SU-DHL-6 (cell line): ENCODE measurements around the gene PTGES.

ENCODE experiments used
- H2AFZ ChIP-seq: fragments of 200-600 bp; sonication (generic); 2 replicates; pipeline ENCODE4 v1.6.1; 2014; ENCODE audit warnings: low read depth, mild to moderate bottlenecking, moderate library complexity, mixed read lengths, antibody characterized with exemption, low read length; ENCODE audit not compliant: severe bottlenecking
- H3F3A ChIP-seq: fragments of 200-600 bp; shearing (Covaris generic); 2 replicates; pipeline ENCODE4 v1.6.0; 2016; ENCODE audit warnings: antibody characterized with exemption, mild to moderate bottlenecking; ENCODE audit not compliant: insufficient read depth
- H3K27ac ChIP-seq: fragments of 200-600 bp; sonication (generic); 2 replicates; pipeline ENCODE4 v1.5.1; 2016; ENCODE audit warnings: low read depth, mild to moderate bottlenecking, low read length, moderate library complexity, mixed read lengths
- H3K27me3 ChIP-seq: fragments of 200-600 bp; sonication (generic), shearing (Covaris generic); 2 replicates; pipeline ENCODE4 v1.6.0; 2014; ENCODE audit warnings: mild to moderate bottlenecking, low read length
- H3K36me3 ChIP-seq: fragments of 200-600 bp; sonication (generic); 2 replicates; pipeline ENCODE4 v1.6.1; 2014; ENCODE audit warnings: mild to moderate bottlenecking, low read length, mixed read lengths
- H3K4me2 ChIP-seq: fragments of 300-600, 200-600 bp; shearing (Covaris generic), sonication (generic); 2 replicates; pipeline ENCODE4 v1.6.0; 2014; ENCODE audit warnings: low read length, low read depth, mild to moderate bottlenecking; ENCODE audit not compliant: poor library complexity, severe bottlenecking
- H3K4me3 ChIP-seq: fragments of 200-600 bp; sonication (generic); 2 replicates; pipeline ENCODE4 v1.5.1; 2014; ENCODE audit warnings: antibody characterized with exemption, low read length, mild to moderate bottlenecking, mixed read lengths; ENCODE audit not compliant: insufficient read depth, poor library complexity, severe bottlenecking
- H3K79me2 ChIP-seq: fragments of 200-600 bp; sonication (generic); 2 replicates; pipeline ENCODE4 v1.6.1; 2014; ENCODE audit warnings: mild to moderate bottlenecking, low read length, moderate library complexity; ENCODE audit not compliant: insufficient read depth
- H3K9ac ChIP-seq: fragments of 200-600 bp; sonication (generic); 2 replicates; pipeline ENCODE4 v1.7.0; 2014; ENCODE audit warnings: mild to moderate bottlenecking, low read length
- H3K9me2 ChIP-seq: fragments of 200-600 bp; sonication (generic); replicated peaks from 2 replicates; pipeline ENCODE4 v1.6.1; 2014; ENCODE audit warnings: low read length; ENCODE audit not compliant: insufficient read depth
- H3K9me3 ChIP-seq: fragments of 200-600 bp; sonication (generic); 2 replicates; pipeline ENCODE4 v1.6.1; 2014; ENCODE audit warnings: low read length, mixed read lengths; ENCODE audit not compliant: insufficient read depth
- H4K20me1 ChIP-seq: fragments of 200-600 bp; sonication (generic); 2 replicates; pipeline ENCODE4 v1.6.1; 2014; ENCODE audit warnings: low read depth, mild to moderate bottlenecking, antibody characterized with exemption, low read length, moderate library complexity, mixed read lengths
- EZH2phosphoT487 ChIP-seq: fragments of 200-600 bp; sonication (generic), shearing (Covaris generic); conservative IDR thresholded peaks from 2 replicates; pipeline ENCODE4 v1.6.1; 2018; ENCODE audit warnings: mild to moderate bottlenecking, antibody characterized with exemption, low read length, moderate library complexity, mixed read lengths
- TF ChIP-seq, protein P1 (sequence below): fragments of 200-600 bp; sonication (generic); IDR thresholded peaks from one replicate; pipeline ENCODE4 v1.5.1; 2017; ENCODE audit warnings: antibody characterized with exemption, mild to moderate bottlenecking, low read length, moderate library complexity; ENCODE audit not compliant: insufficient read depth, poor library complexity, severe bottlenecking

PTGES gene

DNA sequence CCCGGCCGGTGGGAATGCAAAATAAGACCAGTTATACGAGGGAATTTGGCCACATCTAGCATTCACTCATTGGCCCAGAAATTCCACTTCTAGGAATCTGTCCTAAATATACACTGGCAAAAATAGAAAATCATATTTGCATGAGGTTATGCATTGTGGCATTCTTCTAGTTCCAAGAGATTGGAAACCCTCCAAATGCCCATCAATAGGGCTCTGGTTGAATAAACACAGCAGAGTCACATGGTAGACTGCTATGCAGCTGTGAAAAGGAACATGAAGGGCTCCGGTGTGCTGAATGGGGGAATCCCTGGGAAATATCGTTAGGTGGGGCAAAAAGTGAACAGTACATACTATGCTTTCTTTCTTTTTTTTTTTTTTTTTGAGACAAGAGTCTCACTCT is 36.8 kb downstream of the PTGES start:
- H3K9me2 ChIP-seq, result no peaks in the 10 kb centered on the region
- no peaks in the 10 kb centered on the region for H3K27me3 ChIP-seq
- H3K36me3 ChIP-seq, result no peaks in the 10 kb centered on the region
- no peaks in the 10 kb centered on the region for H3F3A ChIP-seq
- no peak overlapping the region for H3K4me3 ChIP-seq
- no peak overlapping the region for H2AFZ ChIP-seq
- no peaks in the 10 kb centered on the region for H4K20me1 ChIP-seq
- H3K9me3 ChIP-seq, result no peaks in the 10 kb centered on the region
- no peak overlapping the region for H3K27ac ChIP-seq
- H3K9ac ChIP-seq, result no peak overlapping the region
- H3K4me2 ChIP-seq, result no peak overlapping the region
- TF ChIP-seq, protein P1, sequence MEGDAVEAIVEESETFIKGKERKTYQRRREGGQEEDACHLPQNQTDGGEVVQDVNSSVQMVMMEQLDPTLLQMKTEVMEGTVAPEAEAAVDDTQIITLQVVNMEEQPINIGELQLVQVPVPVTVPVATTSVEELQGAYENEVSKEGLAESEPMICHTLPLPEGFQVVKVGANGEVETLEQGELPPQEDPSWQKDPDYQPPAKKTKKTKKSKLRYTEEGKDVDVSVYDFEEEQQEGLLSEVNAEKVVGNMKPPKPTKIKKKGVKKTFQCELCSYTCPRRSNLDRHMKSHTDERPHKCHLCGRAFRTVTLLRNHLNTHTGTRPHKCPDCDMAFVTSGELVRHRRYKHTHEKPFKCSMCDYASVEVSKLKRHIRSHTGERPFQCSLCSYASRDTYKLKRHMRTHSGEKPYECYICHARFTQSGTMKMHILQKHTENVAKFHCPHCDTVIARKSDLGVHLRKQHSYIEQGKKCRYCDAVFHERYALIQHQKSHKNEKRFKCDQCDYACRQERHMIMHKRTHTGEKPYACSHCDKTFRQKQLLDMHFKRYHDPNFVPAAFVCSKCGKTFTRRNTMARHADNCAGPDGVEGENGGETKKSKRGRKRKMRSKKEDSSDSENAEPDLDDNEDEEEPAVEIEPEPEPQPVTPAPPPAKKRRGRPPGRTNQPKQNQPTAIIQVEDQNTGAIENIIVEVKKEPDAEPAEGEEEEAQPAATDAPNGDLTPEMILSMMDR, result no peak
- no peak for TF ChIP-seq EZH2phosphoT487
- H3K79me2 ChIP-seq, result no peaks in the 10 kb centered on the region

DNA sequence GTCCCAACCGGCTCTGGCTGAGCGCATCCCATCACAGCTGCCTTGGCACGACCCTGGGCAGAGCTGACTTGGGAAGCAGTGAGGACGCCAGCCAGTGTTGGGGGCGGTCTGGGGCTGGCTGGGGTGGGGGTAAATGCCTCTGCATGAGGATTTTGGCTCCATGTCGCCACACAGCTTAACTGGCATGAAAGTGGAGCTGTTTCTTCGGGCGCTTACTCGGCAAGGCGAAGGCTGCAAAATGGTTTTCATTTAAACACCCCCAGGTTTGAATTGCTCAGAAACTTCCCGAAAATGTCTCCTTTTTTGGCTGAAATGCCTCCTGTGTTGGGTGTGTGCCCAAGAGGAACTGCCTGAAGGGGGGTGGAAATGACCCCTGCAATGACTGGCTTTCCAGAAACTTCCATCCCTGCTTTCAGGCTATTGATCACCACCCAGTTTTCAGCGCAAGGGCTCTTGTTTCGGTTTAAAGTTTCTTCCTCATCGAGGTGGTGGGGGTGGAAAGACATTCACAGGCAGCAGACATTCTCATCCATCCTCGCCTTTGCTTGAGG is 38.3 kb downstream of the PTGES start:
- TF ChIP-seq, protein P1, result no peak
- no peak for TF ChIP-seq EZH2phosphoT487
- Histone ChIP-seq H3K79me2 (no peaks in the 10 kb centered on the region), H2AFZ (no peak overlapping the region), H3K4me2 (no peak overlapping the region), H3K27me3 (no peaks in the 10 kb centered on the region), H3K9ac (no peak overlapping the region), H3K9me2 (no peaks in the 10 kb centered on the region), H3K9me3 (no peaks in the 10 kb centered on the region), H3K27ac (no peak overlapping the region), H3F3A (no peaks in the 10 kb centered on the region), H3K4me3 (no peak overlapping the region), H3K36me3 (no peaks in the 10 kb centered on the region), H4K20me1 (no peaks in the 10 kb centered on the region)

DNA sequence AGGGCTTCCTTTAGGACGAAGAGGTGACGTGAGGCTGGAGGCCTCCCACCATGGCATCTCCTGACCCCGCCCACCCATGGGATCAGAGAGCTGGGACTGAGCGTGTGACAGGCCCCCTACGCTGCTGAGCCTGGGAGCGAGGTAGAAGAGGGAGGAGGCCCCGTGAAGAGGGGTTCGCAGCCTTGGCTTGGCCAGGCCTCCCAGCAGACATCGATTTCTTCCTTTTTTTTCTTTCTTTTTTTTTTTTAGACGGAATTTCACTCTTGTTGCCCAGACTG is 39.5 kb downstream of the PTGES start:
- H3K27me3 ChIP-seq, result no peaks in the 10 kb centered on the region
- no peak for TF ChIP-seq EZH2phosphoT487
- TF ChIP-seq, protein P1, result no peak
- H3K4me2 ChIP-seq, result no peak overlapping the region
- H3K9me2 ChIP-seq, result no peaks in the 10 kb centered on the region
- H3K9me3 ChIP-seq, result no peaks in the 10 kb centered on the region
- H3K79me2 ChIP-seq, result no peaks in the 10 kb centered on the region
- H2AFZ ChIP-seq, result no peak overlapping the region
- H3F3A ChIP-seq, result no peaks in the 10 kb centered on the region
- no peak overlapping the region for H3K9ac ChIP-seq
- no peak overlapping the region for H3K4me3 ChIP-seq
- no peaks in the 10 kb centered on the region for H4K20me1 ChIP-seq
- H3K27ac ChIP-seq, result no peak overlapping the region
- no peaks in the 10 kb centered on the region for H3K36me3 ChIP-seq
